Activated B cell treated with CpG ODN at 0.5 μM for 24 hours (primary cell): Measurements from ENCODE around the gene AMZ1. TPM values are rescaled to one million over a fixed set of nuclear protein-coding genes. Genes with fewer than 3 reads are reported as not detected.
"Not testable (repeated sequence)": the region's sequence is repeated elsewhere in the genome, so short reads cannot be mapped to it uniquely, and the experiment has no call there.

Experiments
- ATAC-seq: fragments of 200-7000 bp; cut with Tn5 transposase; one replicate; pipeline ENCODE4 v1.10.0; 2021; ENCODE audit warnings: low read depth, mild to moderate bottlenecking, moderate library complexity
- CTCF ChIA-PET: fragments of 350-600 bp; sonication (Branson Sonifier 250); formaldehyde crosslinking; loops from one replicate; lab custom pipeline; 2021; ENCODE audit warnings: antibody characterized with exemption; lab: Charles Lee
- POLR2A ChIA-PET: fragments of 350-600 bp; sonication (Branson Sonifier 250); formaldehyde crosslinking; loops from one replicate; lab custom pipeline; 2021; ENCODE audit warnings: antibody characterized with exemption; lab: Charles Lee
- DNase-seq: peaks from one replicate; pipeline ENCODE4 v3.0.0; 2022
- H3K27ac Mint-ChIP-seq: one replicate; pipeline ENCODE4 v1.8.0; 2020; ENCODE audit warnings: mixed read lengths
- H3K27me3 Mint-ChIP-seq: one replicate; pipeline ENCODE4 v1.8.0; 2021; ENCODE audit warnings: mixed read lengths
- H3K36me3 Mint-ChIP-seq: one replicate; pipeline ENCODE4 v1.8.0; 2021; ENCODE audit warnings: low read depth, mixed read lengths
- H3K4me1 Mint-ChIP-seq: one replicate; pipeline ENCODE4 v1.8.0; 2021; ENCODE audit warnings: mixed read lengths
- H3K4me3 Mint-ChIP-seq: one replicate; pipeline ENCODE4 v1.8.0; 2020; ENCODE audit warnings: mild to moderate bottlenecking, mixed read lengths
- H3K9me3 Mint-ChIP-seq: one replicate; pipeline ENCODE4 v1.8.0; 2020; ENCODE audit warnings: mixed read lengths
- CTCF ChIP-seq: fragments of 200-600 bp; IDR thresholded peaks from one replicate; pipeline ENCODE4 v1.8.0; 2022; ENCODE audit warnings: antibody characterized with exemption, mild to moderate bottlenecking
- intact Hi-C: fragments of 100-400 bp; cut with micrococcal nuclease; formaldehyde crosslinking; loops from one replicate; pipeline ENCODE4 v1.15.1; 2024
- total RNA-seq: library from RNA; stranded (reverse); gene quantifications from 2 replicates; pipeline ENCODE4 v1.2.3, GENCODE V29; 2022

Gene AMZ1
- total RNA-seq, 1 donor from 2014 or later, result 8.3 TPM

GRCh38 chr7:2670171-2670570 is 17.8 kb upstream of the AMZ1 start:
- no peak for TF ChIP-seq CTCF
- peaks cover 11% of the 10 kb centered on the region for H3K27me3 Mint-ChIP-seq
- H3K36me3 Mint-ChIP-seq, result no peaks in the 10 kb centered on the region
- no peak overlapping the region for H3K27ac Mint-ChIP-seq
- no peaks in the 10 kb centered on the region for H3K9me3 Mint-ChIP-seq
- ATAC-seq (no peak), DNase-seq (no peak)
- POLR2A ChIA-PET, result interaction anchor here (0.6 to 1.7 kb wide), 5 partner anchors 25 to 40 kb away, joined by 3 to 21 read pairs (median 5); no protein-coding TSS in a partner anchor
- H3K4me1 Mint-ChIP-seq, result peaks cover 7% of the 10 kb centered on the region
- intact Hi-C loops, result loop anchor here (2.0 kb wide), 1 partner anchor 61 kb away; no protein-coding TSS in a partner anchor
- H3K4me3 Mint-ChIP-seq, result no peak overlapping the region
- CTCF ChIA-PET, result interaction anchor here (0.7 to 5.7 kb wide), 18 partner anchors 10 to 485 kb away, joined by 3 to 66 read pairs (median 5); no protein-coding TSS in a partner anchor

- POLR2A ChIA-PET, result interaction anchor here (0.6 to 1.7 kb wide), 6 partner anchors 24 to 39 kb away, joined by 3 to 21 read pairs (median 4); no protein-coding TSS in a partner anchor
- CTCF ChIA-PET, result interaction anchor here (0.7 to 5.7 kb wide), 19 partner anchors 10 to 484 kb away, joined by 3 to 66 read pairs (median 5); partner anchors contain the start of gene GRIFIN
- intact Hi-C loops, result loop anchor here (1.0 to 2.0 kb wide), 3 partner anchors 38 to 62 kb away; no protein-coding TSS in a partner anchor
- ATAC-seq (peak; percentile 87), DNase-seq (peak; percentile 65)
- Mint-ChIP-seq H3K27me3 (peaks cover 11% of the 10 kb centered on the region), H3K4me1 (peaks cover 7% of the 10 kb centered on the region), H3K4me3 (no peak overlapping the region), H3K36me3 (no peaks in the 10 kb centered on the region), H3K9me3 (no peaks in the 10 kb centered on the region), H3K27ac (no peak overlapping the region)
- peak; percentile 64 for TF ChIP-seq CTCF
Observed at GRCh38 chr7:2670720-2671391, 17.1 kb upstream of the AMZ1 start.

- intact Hi-C loops, result not testable (repeated sequence)
Observed at GRCh38 chr7:2673214-2673613, 14.8 kb upstream of the AMZ1 start.

GRCh38 chr7:2673934-2674333 is 14.1 kb upstream of the AMZ1 start:
- TF ChIP-seq CTCF, result no peak
- Mint-ChIP-seq H3K36me3 (no peaks in the 10 kb centered on the region), H3K27ac (no peak overlapping the region), H3K27me3 (peaks cover 8% of the 10 kb centered on the region), H3K4me1 (peaks cover 7% of the 10 kb centered on the region), H3K9me3 (no peaks in the 10 kb centered on the region), H3K4me3 (no peak overlapping the region)
- ATAC-seq (no peak), DNase-seq (no peak)
- intact Hi-C loops, result no loop called here
- ChIA-PET POLR2A (interaction anchor here (1.1 kb wide), 1 partner anchor 25 kb away, joined by 3 read pairs; no protein-coding TSS in a partner anchor), CTCF (interaction anchor here (5.7 kb wide), 1 partner anchor 36 kb away, joined by 66 read pairs; no protein-coding TSS in a partner anchor)

More at GRCh38 chr7:2673214-2673613, 14.8 kb upstream of the AMZ1 start:
- not testable (repeated sequence) for H3K36me3 Mint-ChIP-seq, H3K4me3 Mint-ChIP-seq, DNase-seq, H3K27me3 Mint-ChIP-seq, H3K4me1 Mint-ChIP-seq, H3K9me3 Mint-ChIP-seq, H3K27ac Mint-ChIP-seq, ATAC-seq
- ChIA-PET CTCF (interaction anchor here (5.7 kb wide), 1 partner anchor 36 kb away, joined by 66 read pairs; no protein-coding TSS in a partner anchor), POLR2A (interaction anchor here (1.1 kb wide), 1 partner anchor 26 kb away, joined by 3 read pairs; no protein-coding TSS in a partner anchor)

- no peak overlapping the region for H3K4me3 Mint-ChIP-seq
- no peak for TF ChIP-seq CTCF
- ChIA-PET POLR2A (no interaction called here), CTCF (no interaction called here)
- H3K27ac Mint-ChIP-seq, result no peak overlapping the region
- no peaks in the 10 kb centered on the region for H3K9me3 Mint-ChIP-seq
- peaks cover 7% of the 10 kb centered on the region for H3K4me1 Mint-ChIP-seq
- H3K36me3 Mint-ChIP-seq, result no peaks in the 10 kb centered on the region
- ATAC-seq, result no peak
- DNase-seq, result no peak
- no peaks in the 10 kb centered on the region for H3K27me3 Mint-ChIP-seq
- intact Hi-C loops, result no loop called here
Observed at GRCh38 chr7:2675256-2675764, 12.7 kb upstream of the AMZ1 start.

GRCh38 chr7:2676576-2676975 is 11.4 kb upstream of the AMZ1 start:
- H3K4me3 Mint-ChIP-seq, H3K4me1 Mint-ChIP-seq, POLR2A ChIA-PET, DNase-seq, ATAC-seq, H3K27ac Mint-ChIP-seq, H3K36me3 Mint-ChIP-seq, H3K27me3 Mint-ChIP-seq, intact Hi-C loops, CTCF ChIA-PET, H3K9me3 Mint-ChIP-seq: not testable (repeated sequence)

GRCh38 chr7:2678454-2678853 is 9.5 kb upstream of the AMZ1 start:
- DNase-seq, CTCF ChIA-PET, POLR2A ChIA-PET, H3K36me3 Mint-ChIP-seq, H3K27me3 Mint-ChIP-seq, H3K4me3 Mint-ChIP-seq, H3K9me3 Mint-ChIP-seq, ATAC-seq, intact Hi-C loops, H3K27ac Mint-ChIP-seq, H3K4me1 Mint-ChIP-seq: not testable (repeated sequence)
